Measurements from ENCODE around the gene NKTR.

Gene NKTR

GRCh38 chr3:42582474-42583070, 17.9 kb upstream of the NKTR start:
- peak overlapping the region; percentile 74 for H3K4me3 ChIP-seq (ENCODE audit: low read depth, low read length)
- in situ Hi-C loops (cut with HindIII; ENCODE audit: low sequenced_read_pairs) = no loop called here
- TF ChIP-seq CTCF (IDR thresholded peaks at IDR 0.05; ENCODE audit: low read depth, low read length) = no peak
- no peak for DNase-seq (ENCODE audit: low read depth, low spot score)

- no peak for DNase-seq (ENCODE audit: low read depth, low spot score)
- in situ Hi-C loops (cut with HindIII; ENCODE audit: low sequenced_read_pairs) = no loop called here
- TF ChIP-seq CTCF (IDR thresholded peaks at IDR 0.05; ENCODE audit: low read depth, low read length) = no peak
- no peak overlapping the region for H3K4me3 ChIP-seq (ENCODE audit: low read depth, low read length)
Observed at GRCh38 chr3:42588625-42589024, 11.9 kb upstream of the NKTR start.

- H3K4me3 ChIP-seq (ENCODE audit: low read depth, low read length) = no peak overlapping the region
Observed at GRCh38 chr3:42589382-42590109, 10.9 kb upstream of the NKTR start.

GRCh38 chr3:42590989-42591756, 9.3 kb upstream of the NKTR start:
- peak overlapping the region; percentile 68 for H3K4me3 ChIP-seq (ENCODE audit: low read depth, low read length)
- no peak for TF ChIP-seq CTCF (IDR thresholded peaks at IDR 0.05; ENCODE audit: low read depth, low read length)
- no peak for DNase-seq (ENCODE audit: low read depth, low spot score)
- in situ Hi-C loops (cut with HindIII; ENCODE audit: low sequenced_read_pairs) = no loop called here

More at GRCh38 chr3:42589382-42590109, 10.9 kb upstream of the NKTR start:
- TF ChIP-seq CTCF (IDR thresholded peaks at IDR 0.05; ENCODE audit: low read depth, low read length) = no peak
- in situ Hi-C loops (cut with HindIII; ENCODE audit: low sequenced_read_pairs) = no loop called here
- no peak for DNase-seq (ENCODE audit: low read depth, low spot score)

- no peak for DNase-seq (ENCODE audit: low read depth, low spot score)
- in situ Hi-C loops (cut with HindIII; ENCODE audit: low sequenced_read_pairs) = no loop called here
- H3K4me3 ChIP-seq (ENCODE audit: low read depth, low read length) = peak overlapping the region; percentile 68
- no peak for TF ChIP-seq CTCF (IDR thresholded peaks at IDR 0.05; ENCODE audit: low read depth, low read length)
Observed at GRCh38 chr3:42591811-42592210, 8.7 kb upstream of the NKTR start.

GRCh38 chr3:42593635-42594034, 6.9 kb upstream of the NKTR start:
- in situ Hi-C loops (cut with HindIII; ENCODE audit: low sequenced_read_pairs) = no loop called here
- no peak for DNase-seq (ENCODE audit: low read depth, low spot score)
- no peak for TF ChIP-seq CTCF (IDR thresholded peaks at IDR 0.05; ENCODE audit: low read depth, low read length)
- H3K4me3 ChIP-seq (ENCODE audit: low read depth, low read length) = no peak overlapping the region

Data from astrocyte of the spinal cord (primary cell).